ENCODE data around the gene IL36RN. TPM values are rescaled to one million over a fixed set of nuclear protein-coding genes. Genes with fewer than 3 reads are reported as not detected.

IL36RN gene
- total RNA-seq, 1 donor from 2014 or later: 0.85 TPM

DNA sequence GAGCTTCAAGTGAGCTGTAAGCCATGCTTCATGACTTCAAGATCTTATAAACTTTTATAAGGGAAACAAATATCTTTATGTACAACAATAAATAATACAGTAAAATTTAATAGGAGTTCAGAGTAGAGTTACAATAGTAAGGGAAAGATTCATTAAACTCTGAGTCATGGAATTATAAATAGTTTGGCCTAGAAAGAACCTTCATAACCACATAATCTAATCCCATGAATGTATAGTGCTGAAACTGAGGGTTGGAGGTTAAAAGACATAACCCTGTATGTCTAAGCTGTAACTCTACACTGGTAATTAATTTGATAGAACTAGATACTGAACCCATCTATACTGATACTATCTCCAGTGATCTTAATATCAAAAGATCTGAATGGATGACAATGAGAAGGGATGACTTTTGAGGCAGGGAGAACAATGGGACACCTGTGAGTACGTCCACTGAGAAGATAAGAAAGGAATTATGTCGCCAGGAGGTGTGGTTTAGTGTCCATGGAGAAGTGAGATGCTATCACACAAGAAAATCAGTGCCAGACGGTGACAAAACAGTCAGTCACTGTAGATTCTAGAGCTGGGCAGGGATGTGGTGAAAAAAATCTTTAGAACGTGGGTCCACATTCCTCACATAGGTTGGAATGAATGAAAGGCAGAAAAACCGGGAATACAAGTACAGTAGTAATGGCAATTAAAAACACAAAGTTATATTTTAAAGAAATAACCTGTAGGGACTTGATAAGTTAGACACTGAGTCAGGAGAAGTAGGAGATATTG lies 9.9 kb downstream of the IL36RN start:
- peak overlapping the region; percentile 26 for H3K27ac Mint-ChIP-seq
- no peak overlapping the region for H3K4me3 Mint-ChIP-seq
- no peaks in the 10 kb centered on the region for H3K36me3 Mint-ChIP-seq
- no peak for DNase-seq (ENCODE audit: low spot score in 2 of 2, unreplicated experiment in 2 of 2)
- H3K4me1 Mint-ChIP-seq: peaks cover 12% of the 10 kb centered on the region
- TF ChIP-seq, protein P1, sequence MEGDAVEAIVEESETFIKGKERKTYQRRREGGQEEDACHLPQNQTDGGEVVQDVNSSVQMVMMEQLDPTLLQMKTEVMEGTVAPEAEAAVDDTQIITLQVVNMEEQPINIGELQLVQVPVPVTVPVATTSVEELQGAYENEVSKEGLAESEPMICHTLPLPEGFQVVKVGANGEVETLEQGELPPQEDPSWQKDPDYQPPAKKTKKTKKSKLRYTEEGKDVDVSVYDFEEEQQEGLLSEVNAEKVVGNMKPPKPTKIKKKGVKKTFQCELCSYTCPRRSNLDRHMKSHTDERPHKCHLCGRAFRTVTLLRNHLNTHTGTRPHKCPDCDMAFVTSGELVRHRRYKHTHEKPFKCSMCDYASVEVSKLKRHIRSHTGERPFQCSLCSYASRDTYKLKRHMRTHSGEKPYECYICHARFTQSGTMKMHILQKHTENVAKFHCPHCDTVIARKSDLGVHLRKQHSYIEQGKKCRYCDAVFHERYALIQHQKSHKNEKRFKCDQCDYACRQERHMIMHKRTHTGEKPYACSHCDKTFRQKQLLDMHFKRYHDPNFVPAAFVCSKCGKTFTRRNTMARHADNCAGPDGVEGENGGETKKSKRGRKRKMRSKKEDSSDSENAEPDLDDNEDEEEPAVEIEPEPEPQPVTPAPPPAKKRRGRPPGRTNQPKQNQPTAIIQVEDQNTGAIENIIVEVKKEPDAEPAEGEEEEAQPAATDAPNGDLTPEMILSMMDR (IDR thresholded peaks at IDR 0.05; ENCODE audit: unreplicated experiment): no peak
- H3K27me3 Mint-ChIP-seq (ENCODE audit: low read depth): peaks cover 9% of the 10 kb centered on the region
- H3K9me3 Mint-ChIP-seq: peaks cover 21% of the 10 kb centered on the region

DNA sequence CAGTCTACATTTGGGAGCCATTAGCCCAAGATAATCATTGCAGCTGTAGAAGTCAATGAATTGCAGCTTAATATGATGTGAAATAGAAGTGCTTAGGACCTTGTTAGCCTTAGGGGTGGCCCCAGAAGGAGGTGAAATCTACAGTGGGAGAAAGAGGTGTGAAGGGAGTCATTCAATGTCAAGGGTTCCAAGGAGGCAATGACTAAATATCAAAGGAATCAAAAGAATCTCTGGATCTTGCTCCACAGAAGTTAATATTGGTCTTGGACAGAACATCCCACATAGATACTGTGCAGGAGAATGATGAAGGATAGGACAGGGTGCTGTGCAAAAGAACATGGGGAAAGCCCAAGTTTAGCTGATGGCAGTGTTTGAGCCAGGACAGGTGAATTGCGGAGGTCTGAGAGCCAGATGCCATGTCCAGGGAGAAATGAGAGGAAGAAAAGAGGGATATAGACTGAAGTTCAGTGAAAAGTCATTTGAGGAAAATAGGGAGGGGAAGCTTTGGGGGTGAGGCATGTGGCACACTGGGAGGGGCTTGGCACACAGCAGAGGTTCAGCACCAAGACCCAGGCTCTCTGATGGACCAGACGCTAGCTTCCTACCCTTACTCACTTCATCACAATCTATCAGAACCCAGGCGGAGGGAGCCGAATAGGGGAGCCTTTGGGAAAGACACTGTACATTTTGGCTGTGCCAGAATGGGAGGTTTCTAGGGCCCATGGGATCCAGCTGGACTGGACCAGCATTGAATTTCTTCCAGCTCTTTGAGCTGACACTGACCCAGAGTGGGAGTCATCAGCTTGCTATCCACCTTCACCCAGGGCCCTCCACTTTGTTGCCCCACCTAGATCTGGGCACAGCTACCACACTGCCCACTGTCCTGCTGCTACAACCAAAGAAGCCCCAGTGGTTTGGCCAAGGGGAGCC lies 10.9 kb downstream of the IL36RN start:
- Mint-ChIP-seq H3K4me3 (no peak overlapping the region), H3K9me3 (peaks cover 20% of the 10 kb centered on the region), H3K27me3 (ENCODE audit: low read depth) (peaks cover 8% of the 10 kb centered on the region), H3K4me1 (peaks cover 12% of the 10 kb centered on the region), H3K27ac (no peak overlapping the region), H3K36me3 (no peaks in the 10 kb centered on the region)
- no peak for DNase-seq (ENCODE audit: low spot score in 2 of 2, unreplicated experiment in 2 of 2)
- TF ChIP-seq, protein P1 (IDR thresholded peaks at IDR 0.05; ENCODE audit: unreplicated experiment): no peak

DNA sequence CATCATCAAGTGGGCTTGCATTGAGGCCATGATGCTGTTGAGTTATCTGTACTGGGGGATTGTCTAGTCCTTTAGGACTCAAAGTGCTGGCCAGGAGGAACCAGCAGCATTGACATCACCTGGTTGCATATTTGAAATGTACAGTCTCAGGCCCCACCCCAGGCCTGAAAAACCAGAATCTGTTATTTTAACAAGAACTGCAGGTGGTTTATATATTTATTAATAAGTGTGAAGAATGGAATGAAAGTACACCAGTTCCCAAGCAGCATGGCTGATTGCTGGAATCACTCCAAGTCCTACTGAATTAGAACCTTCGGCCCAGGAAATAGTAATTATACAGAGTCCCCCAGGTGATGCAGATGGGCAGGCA lies 11.6 kb downstream of the IL36RN start:
- no peak overlapping the region for H3K4me3 Mint-ChIP-seq
- H3K9me3 Mint-ChIP-seq: peaks cover 14% of the 10 kb centered on the region
- no peaks in the 10 kb centered on the region for H3K36me3 Mint-ChIP-seq
- H3K27me3 Mint-ChIP-seq (ENCODE audit: low read depth): peaks cover 14% of the 10 kb centered on the region
- peaks cover 12% of the 10 kb centered on the region for H3K4me1 Mint-ChIP-seq
- TF ChIP-seq, protein P1 (IDR thresholded peaks at IDR 0.05; ENCODE audit: unreplicated experiment): no peak
- no peak for DNase-seq (ENCODE audit: low spot score in 2 of 2, unreplicated experiment in 2 of 2)
- H3K27ac Mint-ChIP-seq: no peak overlapping the region

DNA sequence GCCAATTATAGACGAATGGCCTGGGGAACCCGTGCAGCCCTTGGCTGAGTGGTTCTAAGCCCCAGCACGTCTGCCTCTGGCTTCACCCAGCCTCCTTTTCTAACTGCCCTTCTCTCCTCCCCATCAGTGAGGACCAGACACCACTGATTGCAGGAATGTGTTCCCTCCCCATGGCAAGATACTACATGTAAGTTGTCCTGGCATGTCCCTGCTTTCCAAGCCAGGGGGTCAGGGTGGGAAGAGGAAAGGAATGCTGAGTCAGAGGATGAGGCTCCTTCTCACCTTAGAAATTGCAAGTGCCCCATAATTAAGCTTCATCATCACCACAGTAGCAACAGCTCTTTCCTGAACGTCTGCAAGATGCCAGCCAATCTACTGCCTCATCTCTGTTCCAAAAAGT lies 13.6 kb downstream of the IL36RN start:
- Mint-ChIP-seq H3K27ac (no peak overlapping the region), H3K4me3 (no peak overlapping the region), H3K36me3 (no peaks in the 10 kb centered on the region), H3K9me3 (peaks cover 5% of the 10 kb centered on the region), H3K4me1 (peaks cover 12% of the 10 kb centered on the region), H3K27me3 (ENCODE audit: low read depth) (peaks cover 30% of the 10 kb centered on the region)
- TF ChIP-seq, protein P1 (IDR thresholded peaks at IDR 0.05; ENCODE audit: unreplicated experiment): no peak
- no peak for DNase-seq (ENCODE audit: low spot score in 2 of 2, unreplicated experiment in 2 of 2)

DNA sequence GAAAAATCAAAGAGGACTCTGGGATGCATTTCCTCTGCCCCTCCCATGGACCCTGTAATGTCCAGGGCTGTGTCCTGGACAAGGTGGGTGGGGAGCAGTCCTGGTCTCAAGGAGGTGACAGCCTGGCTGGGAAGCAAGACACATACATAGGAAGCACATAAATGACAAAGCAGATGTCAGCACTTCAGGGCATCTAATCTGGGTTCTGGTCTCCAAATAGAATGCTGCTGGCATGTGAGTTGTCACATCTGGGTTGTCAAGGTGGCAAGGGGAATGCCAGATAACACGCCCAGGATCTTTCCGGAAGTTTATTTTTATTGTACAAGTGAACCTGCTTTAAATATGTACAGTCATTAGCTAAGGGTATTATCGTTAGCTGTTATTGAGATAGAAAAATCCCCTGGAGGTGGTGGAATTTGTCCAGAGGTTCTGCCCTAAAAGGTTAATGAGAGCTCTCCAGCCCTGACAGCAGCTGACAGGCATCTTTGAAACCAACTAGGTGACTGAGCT lies 14.4 kb downstream of the IL36RN start:
- DNase-seq (ENCODE audit: low spot score in 2 of 2, unreplicated experiment in 2 of 2): no peak
- H3K27ac Mint-ChIP-seq: no peak overlapping the region
- peaks cover 12% of the 10 kb centered on the region for H3K4me1 Mint-ChIP-seq
- peaks cover 34% of the 10 kb centered on the region for H3K27me3 Mint-ChIP-seq (ENCODE audit: low read depth)
- TF ChIP-seq, protein P1 (IDR thresholded peaks at IDR 0.05; ENCODE audit: unreplicated experiment): no peak
- H3K36me3 Mint-ChIP-seq: no peaks in the 10 kb centered on the region
- H3K9me3 Mint-ChIP-seq: no peaks in the 10 kb centered on the region
- no peak overlapping the region for H3K4me3 Mint-ChIP-seq

Measured in mesothelial cell of epicardium (in vitro differentiated cells).